Measurements from ENCODE around the gene TIMM44.

Gene TIMM44, protein sequence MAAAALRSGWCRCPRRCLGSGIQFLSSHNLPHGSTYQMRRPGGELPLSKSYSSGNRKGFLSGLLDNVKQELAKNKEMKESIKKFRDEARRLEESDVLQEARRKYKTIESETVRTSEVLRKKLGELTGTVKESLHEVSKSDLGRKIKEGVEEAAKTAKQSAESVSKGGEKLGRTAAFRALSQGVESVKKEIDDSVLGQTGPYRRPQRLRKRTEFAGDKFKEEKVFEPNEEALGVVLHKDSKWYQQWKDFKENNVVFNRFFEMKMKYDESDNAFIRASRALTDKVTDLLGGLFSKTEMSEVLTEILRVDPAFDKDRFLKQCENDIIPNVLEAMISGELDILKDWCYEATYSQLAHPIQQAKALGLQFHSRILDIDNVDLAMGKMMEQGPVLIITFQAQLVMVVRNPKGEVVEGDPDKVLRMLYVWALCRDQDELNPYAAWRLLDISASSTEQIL
- 47.1 to 111 (median 49.8) reads per million in 3 experiments for total RNA-seq

DNA sequence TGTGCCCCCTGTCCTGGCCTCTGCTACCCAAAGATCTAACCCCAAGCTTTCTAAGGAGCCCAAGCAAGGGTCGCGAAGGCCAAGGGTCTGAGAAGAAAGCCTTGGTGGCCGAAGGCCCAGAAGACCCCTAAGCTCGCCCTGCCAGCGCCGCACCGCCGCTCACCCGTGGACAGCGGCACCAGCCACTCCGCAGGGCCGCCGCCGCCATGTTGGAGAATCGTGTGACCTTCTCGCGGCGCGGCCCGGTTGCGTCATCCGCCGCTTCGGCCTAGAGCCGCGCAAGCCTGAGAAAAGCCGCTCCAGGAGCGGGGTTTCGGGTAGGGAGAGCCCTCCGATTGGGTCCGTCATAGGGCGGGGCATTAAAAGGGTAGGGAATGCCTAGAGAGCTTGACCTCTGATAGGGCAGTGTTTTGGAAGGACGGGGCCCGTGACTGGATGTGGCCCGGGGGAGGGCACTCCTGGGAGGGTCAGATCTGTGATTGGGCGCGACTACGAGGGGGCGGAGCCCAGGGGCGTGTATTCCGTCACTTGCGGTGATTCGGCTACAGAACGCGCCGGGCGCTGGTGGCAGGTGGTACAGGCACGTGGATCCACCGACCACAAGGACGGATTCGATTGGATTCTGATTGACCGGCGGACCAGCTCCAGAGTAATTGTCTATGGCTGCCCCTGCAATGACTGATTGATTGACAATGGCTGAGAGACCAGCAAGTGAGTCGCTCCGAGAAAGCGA is at the start of gene TIMM44:
TSS of gene TIMM44 (minus strand) at position 223 of the 733 bp plus-strand sequence. CDS start at position 208, 15 bp downstream.
- DNase-seq = peak; percentile 99

DNA sequence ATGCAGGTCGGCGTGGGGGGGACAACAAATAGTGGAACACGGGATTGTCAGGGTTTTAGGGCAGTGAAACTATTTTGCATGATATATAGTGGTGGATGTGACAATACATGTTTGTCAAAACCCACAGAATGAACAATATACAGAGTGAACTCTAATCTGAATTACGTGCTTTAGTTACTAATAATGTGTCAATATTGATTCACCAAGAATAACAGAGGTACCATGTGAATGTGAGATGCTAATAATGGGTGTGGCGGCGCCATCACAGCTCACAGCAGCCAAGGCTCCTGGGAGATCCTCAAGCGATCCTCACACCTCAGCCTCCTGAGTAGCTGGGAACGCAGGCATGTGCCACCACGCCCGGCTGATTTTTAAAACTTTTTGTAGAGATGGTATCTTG is 49.1 kb upstream of the TIMM44 start:
- no peak for DNase-seq

DNA sequence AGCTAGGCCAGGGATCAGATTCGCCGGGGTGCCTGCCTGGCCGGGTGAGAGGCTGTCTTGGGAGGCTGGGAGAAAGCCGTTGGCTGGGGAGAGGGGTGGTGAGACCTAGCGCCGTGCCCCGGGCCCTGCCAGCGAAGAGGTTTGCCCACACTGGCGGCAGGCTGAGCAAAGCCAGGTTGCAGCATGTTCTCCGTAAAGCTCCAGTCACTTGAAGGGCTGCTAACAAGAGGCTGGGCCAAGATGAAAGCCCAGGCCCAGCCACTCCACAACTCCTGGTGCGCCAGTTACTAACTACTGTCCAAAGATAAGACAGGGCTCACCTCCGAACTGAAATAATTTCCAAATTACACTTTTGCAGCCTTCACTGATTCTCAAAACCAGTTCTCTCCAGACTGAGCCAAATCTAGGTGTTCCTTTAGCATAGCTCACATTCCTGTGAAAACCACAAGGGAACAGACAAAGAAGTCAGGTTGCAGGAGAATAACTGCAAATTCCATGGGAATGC is 45.7 kb upstream of the TIMM44 start:
- no peak for DNase-seq

DNA sequence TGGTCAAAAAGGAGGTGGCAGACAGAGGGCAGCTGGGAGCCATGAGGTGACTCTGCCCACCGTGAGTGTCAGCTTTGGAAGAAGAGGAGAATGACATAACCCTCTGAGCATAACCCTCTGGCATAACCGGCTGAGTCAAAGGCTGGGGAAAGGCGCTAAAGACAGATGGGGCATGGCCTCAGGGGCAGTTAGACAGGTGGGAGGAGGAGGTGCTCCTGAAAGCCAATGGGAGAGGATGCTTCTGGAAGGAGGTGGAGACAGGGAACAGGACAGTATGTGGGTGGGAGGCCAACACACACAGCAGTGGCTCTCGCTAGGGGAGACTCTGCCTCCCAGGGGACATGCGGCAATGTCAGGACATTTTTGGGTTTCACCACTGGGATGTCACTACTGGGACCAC is 44.8 kb upstream of the TIMM44 start:
- DNase-seq = no peak

DNA sequence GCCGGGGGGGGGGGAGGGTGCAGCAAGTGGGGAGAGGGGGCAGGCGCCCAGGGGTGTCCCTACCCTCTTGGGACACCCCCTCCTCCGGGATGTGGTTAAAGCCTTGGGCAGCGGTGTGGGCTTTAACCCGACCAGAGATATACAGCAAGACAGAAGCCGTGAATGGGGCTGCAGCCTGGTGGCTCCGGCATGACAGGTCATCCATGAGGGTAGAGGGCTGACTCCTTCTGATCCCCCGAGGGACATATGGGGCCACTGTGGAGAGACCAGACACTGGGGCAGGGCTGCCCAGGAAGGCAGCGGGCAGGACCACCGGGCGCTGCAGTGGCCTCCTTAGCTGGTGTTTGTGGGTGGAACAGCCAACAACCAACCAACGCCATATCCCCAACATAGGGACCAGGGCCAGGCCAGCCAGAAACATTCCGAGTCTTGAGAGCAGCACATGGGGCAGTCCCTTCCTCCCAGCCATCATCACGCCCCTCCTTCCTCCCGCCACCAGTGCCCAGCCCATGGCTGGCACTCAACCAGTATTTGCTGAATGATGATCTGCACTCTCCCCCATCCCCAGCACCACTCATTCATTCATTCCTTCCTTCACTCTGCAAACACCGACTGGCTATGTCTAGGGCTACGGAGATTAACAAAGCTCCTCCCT is 43.8 kb upstream of the TIMM44 start:
- no peak for DNase-seq

DNA sequence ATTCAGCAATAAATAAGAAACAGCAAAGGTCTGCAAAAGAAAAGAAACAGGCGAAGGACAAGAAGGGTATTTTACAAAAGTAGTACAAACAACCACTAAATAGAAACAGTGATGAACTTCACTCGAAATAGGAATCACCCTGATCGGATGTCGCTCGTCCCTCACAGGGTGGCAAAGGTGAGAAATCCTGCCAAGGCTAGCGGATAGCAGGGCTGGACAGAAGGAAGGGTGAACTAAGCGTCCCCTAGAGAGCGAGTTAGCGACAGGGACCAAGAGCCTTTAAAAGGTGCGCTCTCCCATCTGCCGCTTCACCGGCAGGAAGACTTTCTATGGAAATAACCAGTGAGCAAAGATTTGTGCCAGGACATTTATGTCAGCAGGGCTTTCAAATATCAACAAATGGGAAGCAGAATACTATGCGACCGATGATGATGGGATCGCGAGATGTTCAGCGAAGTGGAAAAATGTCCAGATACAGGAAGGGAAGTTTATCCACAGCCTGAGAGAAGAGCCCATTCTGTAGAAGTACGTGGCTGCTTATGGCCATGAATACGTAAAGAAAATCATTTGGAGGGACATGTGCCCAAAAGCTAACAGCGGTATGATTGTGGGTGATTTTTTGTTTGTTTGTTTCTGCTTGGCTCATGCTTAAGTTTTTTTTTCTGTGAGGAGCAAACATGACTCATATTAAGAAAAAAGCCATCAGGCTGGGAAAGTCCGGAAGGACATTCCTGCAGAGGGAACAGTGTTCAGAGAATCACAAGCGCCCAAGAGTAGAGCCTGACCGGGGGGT is 43.1 kb upstream of the TIMM44 start:
- no peak for DNase-seq

DNA sequence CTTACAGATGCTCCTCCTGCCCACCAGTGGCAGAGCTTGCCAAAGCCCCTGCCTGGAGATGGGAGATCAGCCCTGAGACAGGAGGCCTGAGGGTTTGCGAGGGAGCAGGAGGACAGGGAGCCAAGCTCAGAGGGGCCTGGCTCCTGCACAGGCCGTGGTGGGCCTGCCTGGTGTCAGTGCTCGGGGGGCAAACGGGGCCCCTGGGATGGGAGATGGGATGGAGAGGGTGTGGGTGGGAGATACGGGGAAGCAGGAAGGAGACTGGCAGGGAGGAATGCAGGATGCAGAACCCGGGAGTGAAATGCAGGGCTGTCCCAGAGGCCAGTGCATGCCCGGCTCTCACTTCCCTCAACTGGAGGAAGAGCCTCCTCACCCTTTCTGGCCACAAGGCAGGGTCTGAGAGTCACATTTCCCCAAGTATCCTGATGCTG is 42.0 kb upstream of the TIMM44 start:
- DNase-seq = no peak

DNA sequence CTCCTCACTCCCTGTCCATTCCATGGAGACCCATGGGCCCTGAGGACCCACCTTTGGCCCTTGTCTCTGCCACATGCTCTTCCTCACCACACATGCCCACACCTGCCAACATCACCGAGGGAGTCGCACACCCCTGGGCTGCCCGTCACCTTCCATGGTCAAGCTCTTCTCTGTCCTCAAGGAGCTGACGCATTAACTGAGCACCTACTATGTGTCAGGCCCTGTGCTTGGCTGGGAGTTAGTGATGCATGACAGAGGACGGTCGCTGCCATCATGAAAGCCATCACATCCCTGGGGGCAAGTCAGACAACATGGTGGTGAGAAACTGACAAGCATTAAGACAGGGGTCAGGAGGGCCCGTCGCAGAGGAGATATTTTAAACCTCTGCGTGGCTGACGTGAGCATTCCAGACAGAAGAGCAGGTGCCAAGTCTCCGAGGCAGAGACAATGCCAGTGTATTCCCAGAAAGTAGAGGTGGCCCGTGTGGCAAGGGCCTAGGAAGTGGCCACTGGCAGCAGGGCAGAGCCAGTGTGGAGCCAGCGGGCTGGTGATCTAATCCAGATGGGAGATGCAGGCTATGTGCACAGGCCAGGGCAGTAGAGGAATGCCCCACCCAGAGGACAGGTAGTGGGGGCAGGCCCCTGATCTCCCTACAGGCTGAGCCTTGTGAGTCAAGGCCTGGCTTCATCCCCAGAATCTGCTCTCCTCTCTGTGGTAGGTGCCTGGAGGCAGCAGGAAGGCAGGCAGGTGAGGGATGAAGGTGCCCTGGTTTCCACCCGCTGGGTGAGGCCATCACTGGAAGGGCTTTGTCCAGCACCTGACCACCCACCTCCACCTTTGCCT is 40.8 kb upstream of the TIMM44 start:
- no peak for DNase-seq

DNA sequence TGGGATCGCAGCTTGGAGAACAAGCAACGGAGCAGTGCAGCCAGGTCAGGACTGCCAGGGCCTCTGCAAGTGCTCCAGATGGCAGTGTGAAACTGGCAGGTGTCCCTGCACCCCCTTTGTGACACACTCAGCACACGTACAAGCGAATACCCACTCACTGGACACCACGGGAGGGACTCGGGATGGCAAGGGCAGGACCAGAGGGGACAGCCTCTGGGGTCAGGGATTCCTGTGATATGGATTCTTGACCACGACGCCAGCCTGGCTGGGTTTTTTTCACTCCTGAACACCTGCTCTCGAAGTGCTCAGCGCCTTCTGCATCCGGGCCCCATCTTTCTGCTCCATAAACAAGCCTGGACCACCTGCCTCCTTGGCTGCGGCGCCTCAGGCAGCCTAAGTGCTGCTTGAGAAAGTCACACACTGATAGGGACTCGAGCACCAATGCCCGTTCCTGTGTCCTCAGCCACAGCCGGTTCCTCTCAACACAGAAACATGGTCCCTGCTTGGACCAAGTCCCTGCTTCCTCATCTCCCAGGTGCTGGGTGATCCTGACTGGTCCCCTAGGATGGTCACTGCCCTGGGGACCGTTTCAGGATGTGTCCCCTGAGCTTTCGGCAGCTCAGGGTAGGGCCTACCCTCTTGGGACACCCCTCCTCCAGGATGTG is 40.0 kb upstream of the TIMM44 start:
- DNase-seq = no peak

DNA sequence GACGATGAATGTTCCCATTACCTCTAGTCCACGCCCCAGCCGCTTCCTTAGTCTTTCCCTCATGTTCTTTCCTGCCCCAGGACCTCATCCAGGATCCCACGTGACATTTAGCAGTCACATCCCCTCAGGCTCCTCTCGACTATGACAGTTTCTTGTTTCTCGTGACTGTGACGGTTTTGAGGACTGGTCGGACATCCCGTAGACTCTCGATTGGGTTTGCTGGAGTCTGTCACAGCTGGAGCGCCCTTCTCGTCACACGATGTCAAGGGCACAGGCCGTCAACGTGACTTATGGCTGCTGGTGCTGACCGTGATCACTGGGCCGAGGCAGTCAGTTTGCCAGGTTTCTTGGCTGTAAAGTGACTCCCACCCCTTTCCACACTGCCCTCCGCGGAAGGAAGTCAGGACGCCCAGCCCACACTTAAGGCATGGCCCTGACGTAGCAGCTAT is 39.2 kb upstream of the TIMM44 start:
- no peak for DNase-seq

DNA sequence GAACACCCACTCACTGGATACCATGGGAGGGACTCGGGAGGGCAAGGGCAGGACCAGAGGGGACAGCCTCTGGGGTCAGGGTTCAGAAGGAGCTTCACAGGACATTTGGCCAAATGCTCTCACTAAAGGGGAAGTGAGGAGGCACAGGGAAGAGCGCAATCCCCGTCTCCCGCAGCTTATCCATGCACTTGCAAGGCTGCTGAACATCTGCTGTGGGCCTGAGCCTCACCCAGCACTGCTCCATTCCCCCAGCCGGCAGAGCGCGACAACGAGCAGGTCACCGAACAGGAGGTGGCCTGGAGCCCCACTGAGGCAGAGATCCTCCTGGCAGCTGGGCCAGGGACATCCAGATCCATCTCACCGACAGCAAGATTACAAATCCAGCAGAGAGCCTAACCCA is 38.6 kb upstream of the TIMM44 start:
- no peak for DNase-seq

DNA sequence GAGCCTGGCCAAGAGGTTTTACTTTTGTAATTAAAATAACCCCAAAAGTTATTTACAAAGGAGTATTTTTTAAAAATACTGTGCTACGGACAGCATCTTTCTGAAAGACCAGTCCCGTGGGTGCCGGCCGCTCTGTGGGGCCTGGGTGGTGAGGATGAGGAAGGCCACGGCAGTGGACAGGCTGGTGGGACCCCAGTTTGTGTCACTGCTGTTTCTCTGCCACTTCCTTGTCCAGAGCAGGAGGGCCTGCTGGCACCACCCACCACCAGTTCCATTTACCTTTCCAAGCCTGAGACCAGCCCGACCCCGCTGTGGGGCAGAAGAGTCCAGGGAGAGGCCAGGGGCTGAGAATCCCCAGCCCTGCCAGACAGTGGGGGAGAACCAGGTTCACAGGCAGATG is 38.2 kb upstream of the TIMM44 start:
- DNase-seq = no peak

DNA sequence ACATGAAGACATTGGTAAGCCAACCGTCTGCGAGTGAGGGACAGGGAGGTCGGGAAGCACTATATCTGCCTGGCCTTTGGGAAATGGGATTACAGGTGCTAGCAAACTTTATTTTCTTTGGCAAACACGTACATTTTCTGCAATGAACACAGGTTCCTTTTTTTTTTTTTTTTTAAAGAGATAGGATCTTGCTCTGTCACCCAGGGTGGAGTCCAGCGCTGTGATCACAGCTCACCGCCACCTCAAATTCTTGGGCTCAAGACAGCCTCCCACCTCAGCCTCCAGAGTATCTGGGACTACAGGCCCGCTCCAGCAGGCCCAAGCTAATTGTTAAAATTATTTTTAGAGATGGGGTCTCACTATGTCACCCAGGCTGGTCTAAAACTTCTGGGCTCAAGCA is 37.7 kb upstream of the TIMM44 start:
- DNase-seq = no peak

DNA sequence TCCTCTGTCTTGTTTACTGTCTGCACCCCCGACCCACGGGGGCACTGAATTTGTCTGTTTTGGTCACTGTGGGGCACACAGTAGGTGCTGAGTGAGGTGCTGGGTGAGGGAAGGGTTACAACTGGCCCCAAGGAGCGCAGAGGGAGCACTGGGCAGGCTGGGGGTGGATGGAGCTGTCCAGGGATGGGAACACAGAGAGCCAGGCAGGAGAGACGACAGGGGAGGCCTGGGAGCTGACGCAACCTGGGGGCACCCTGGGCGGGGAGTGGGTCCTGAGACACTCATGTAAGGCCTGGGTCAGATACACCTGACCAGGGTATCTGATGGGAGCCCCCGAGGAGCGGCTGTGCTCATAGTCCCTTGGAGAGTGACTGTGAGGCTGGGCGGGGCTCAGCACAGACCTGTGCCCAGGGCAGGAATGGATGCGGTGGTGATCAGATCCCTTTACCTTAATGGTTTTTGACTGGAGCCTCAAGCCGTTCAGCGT is 37.2 kb upstream of the TIMM44 start:
- DNase-seq = no peak

DNA sequence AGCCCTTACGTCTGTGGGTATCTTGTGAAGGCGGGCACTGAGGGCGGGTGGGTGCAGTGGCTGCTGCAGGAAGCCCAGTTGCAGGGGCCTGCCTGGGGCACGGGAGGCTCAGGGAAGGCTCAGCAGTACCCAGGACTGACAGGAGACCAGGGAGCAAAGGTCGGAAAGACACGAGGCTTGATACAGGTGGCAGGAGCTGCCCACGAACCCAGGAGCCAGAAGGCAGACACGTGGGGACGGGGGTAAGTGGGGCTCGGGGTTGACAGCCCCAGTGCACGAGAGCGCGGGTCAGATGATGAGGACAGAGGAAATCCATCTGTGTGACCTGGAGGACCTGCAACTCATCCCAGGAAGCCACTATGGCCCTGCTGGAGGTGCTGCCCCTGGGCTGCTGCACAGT is 36.7 kb upstream of the TIMM44 start:
- no peak for DNase-seq

DNA sequence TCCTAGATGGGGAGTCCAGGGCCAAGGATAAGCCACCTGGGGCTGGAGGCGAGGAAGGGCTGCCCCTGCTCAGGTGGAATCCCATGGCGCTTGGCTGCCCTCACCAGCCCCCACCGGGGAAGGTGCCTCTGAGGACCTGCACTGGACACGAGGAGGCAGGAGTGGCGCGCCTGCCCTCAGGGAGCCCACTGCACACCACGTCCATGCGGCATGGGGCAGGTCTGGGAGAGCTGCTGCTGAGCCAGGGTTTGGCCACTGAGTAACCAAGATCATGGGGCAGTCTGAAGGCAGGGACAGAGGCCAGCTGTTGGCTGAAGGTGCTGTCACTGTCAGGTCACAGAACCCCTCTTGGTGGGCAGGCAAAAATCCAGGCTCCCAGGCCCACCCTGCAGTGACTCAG is 36.1 kb upstream of the TIMM44 start:
- DNase-seq = no peak

DNA sequence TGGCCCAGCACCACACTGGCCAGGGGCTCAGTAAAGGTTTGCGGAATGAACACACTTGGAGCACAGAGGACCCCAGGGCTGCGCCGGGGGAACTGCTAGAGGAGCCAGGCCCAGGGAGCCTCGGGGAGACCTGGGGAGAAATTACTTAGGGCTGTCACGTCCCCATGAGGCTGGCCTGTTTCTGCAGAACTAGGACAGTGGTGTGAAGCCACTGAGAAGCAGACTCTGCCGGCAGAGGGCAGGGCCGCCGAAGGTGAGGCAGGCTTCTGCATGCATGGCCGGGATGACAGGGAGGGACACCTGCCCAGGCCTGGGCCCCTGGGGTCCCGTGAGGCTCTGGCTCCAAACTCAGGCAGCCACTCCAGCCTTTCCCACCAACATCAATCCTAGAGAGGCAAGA is 35.5 kb upstream of the TIMM44 start:
- no peak for DNase-seq

DNA sequence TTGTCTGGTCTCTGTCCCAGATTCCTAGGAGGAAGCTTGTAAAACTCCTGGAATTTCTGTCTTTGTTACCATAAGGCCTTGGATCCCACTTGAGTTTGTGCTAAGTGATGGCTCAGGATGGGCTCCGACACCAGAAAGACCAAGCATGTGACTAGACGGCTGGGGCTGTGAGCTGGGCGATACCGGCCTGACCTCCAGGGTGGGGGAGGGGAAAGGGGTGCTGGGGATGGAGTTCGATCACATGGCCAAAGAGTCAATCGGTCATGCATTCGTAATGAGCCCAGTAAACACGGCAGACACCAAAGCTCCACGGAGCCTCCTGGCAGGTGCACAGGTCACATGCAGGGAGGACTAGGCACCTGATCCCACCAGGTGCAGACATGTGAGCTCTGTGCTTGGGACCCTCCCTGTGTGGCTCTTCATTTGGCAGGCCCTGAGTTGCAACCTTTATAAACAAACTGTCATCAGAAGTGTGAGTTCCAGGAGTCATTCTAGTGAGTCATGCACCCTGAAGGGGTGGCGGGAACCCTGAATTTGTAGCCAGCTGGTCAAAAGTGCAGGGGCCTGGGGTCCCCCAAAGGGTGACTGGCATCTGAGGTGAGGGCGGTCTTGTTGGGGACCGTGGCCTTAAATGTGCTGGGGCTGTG is 34.8 kb upstream of the TIMM44 start:
- DNase-seq = no peak

DNA sequence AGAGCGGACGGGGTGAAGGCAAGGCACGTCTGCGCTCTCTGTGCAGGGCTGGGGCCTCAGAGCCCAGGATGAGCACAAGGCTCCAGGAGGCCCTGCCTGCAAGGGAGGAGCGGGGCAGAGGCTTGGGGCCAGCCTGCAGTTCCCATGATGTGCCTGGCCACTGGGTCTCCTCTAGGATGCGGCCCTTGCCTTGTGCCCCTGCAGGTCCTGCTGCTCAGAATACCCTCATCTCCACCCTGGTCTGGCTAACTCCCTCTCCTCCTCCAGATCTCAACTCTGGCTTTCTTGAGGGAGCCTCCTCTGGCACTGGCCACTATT is 34.2 kb upstream of the TIMM44 start:
- no peak for DNase-seq

DNA sequence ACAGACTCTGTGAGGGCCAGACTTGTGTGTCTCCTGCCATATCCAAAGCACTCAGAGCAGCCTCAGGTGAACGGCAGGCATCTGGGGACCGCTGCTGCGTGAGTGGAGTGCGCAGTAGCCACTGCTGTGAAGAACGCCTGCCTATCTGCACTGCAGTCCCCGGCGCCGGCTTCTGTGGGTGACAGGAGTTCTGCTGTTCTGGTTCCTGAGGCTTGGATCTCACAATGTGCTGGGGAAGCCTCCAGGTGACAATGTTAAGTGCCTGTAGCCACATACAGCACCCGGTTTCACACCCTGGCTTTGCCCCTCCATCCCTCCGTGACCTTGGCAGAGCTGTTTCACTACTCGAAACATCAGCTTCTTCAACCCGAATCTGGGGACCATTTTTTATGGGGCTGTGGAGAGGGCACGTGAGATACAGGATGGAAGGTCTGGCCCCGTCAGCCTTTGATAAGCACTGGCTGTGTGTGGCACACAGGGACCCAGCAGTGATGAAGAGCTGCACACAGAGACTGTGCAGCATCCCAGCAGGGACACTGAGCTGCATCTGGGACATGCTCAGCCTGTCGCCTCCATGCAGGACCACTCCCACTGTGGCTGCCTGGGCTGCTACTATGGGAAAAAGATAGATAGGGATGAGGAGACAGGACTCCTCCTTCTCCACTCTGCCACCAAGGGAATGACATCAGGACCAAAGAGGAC is 33.7 kb upstream of the TIMM44 start:
- no peak for DNase-seq
